Measurements from ENCODE around the gene IL6R. TPM values are rescaled to one million over a fixed set of nuclear protein-coding genes. Genes with fewer than 3 reads are reported as not detected.
"Not testable (repeated sequence)": the region's sequence is repeated elsewhere in the genome, so short reads cannot be mapped to it uniquely, and the experiment has no call there.

IL6R gene
- 1 to 10 TPM; 2.2 to 2.5 TPM for total RNA-seq

GRCh38 chr1:154404984-154405746 is at the start of gene IL6R:
Gene IL6R (plus strand): TSS chr1:154405343. CDS start chr1:154405630, 287 bp downstream.
- Mint-ChIP-seq H3K4me3 (peak within 1 kb of the TSS; percentile 70), H3K27ac (peak within 1 kb of the TSS; percentile 78), H3K27me3 (no peaks in the 10 kb centered on the region), H3K4me1 (ENCODE audit: low read depth) (peaks cover 89% of the 10 kb centered on the region), H3K36me3 (ENCODE audit: low read depth) (no peaks in the 10 kb centered on the region), H3K9me3 (no peaks in the 10 kb centered on the region)
- ATAC-seq (peak; percentile 48), DNase-seq (peak; percentile 74)
- CTCF ChIA-PET: interaction anchor here (0.9 to 2.0 kb wide), 3 partner anchors 25 to 70 kb away, joined by 3 to 12 read pairs (median 4); no protein-coding TSS in a partner anchor
- peak; percentile 42 for TF ChIP-seq CTCF (IDR thresholded peaks at IDR 0.05)
- POLR2A ChIA-PET: interaction anchor here (0.6 to 5.3 kb wide), 6 partner anchors 14 to 139 kb away, joined by 3 to 39 read pairs (median 4); no protein-coding TSS in a partner anchor
- intact Hi-C loops (cut with micrococcal nuclease): loop anchor here (5.0 kb wide), 1 partner anchor 53 kb away; no protein-coding TSS in a partner anchor

GRCh38 chr1:154358519-154358918 is 46.6 kb upstream of the IL6R start:
- no peak overlapping the region for H3K27ac Mint-ChIP-seq
- DNase-seq (no peak), ATAC-seq (no peak)
- peaks cover 5% of the 10 kb centered on the region for H3K9me3 Mint-ChIP-seq
- ChIA-PET CTCF (no interaction called here), POLR2A (no interaction called here)
- H3K36me3 Mint-ChIP-seq (ENCODE audit: low read depth): no peaks in the 10 kb centered on the region
- intact Hi-C loops (cut with micrococcal nuclease): loop anchor here (10.0 kb wide), 1 partner anchor 86 kb away; no protein-coding TSS in a partner anchor
- no peak overlapping the region for H3K4me3 Mint-ChIP-seq
- peaks cover 9% of the 10 kb centered on the region for H3K4me1 Mint-ChIP-seq (ENCODE audit: low read depth)
- TF ChIP-seq CTCF (IDR thresholded peaks at IDR 0.05): no peak
- H3K27me3 Mint-ChIP-seq: no peaks in the 10 kb centered on the region

GRCh38 chr1:154360288-154360687 is 44.9 kb upstream of the IL6R start:
- ChIA-PET POLR2A (no interaction called here), CTCF (interaction anchor here (0.6 to 1.6 kb wide), 5 partner anchors 25 to 94 kb away, joined by 3 to 4 read pairs (median 3); no protein-coding TSS in a partner anchor)
- H3K36me3 Mint-ChIP-seq (ENCODE audit: low read depth): no peaks in the 10 kb centered on the region
- no peaks in the 10 kb centered on the region for H3K27me3 Mint-ChIP-seq
- DNase-seq (no peak), ATAC-seq (no peak)
- no peak overlapping the region for H3K4me3 Mint-ChIP-seq
- intact Hi-C loops (cut with micrococcal nuclease): no loop called here
- no peaks in the 10 kb centered on the region for H3K4me1 Mint-ChIP-seq (ENCODE audit: low read depth)
- no peak for TF ChIP-seq CTCF (IDR thresholded peaks at IDR 0.05)
- peaks cover 5% of the 10 kb centered on the region for H3K9me3 Mint-ChIP-seq
- no peak overlapping the region for H3K27ac Mint-ChIP-seq

GRCh38 chr1:154360881-154361280 is 44.3 kb upstream of the IL6R start:
- H3K27me3 Mint-ChIP-seq; H3K27ac Mint-ChIP-seq; H3K36me3 Mint-ChIP-seq (ENCODE audit: low read depth); H3K4me3 Mint-ChIP-seq; DNase-seq; H3K4me1 Mint-ChIP-seq (ENCODE audit: low read depth); ATAC-seq; H3K9me3 Mint-ChIP-seq; intact Hi-C loops (cut with micrococcal nuclease): not testable (repeated sequence)
- CTCF ChIA-PET: interaction anchor here (0.6 to 1.7 kb wide), 8 partner anchors 15 to 186 kb away, joined by 3 to 8 read pairs (median 4); no protein-coding TSS in a partner anchor
- POLR2A ChIA-PET: interaction anchor here (0.5 kb wide), 1 partner anchor 13 kb away, joined by 3 read pairs; no protein-coding TSS in a partner anchor

- Mint-ChIP-seq H3K4me3 (no peak overlapping the region), H3K27ac (no peak overlapping the region), H3K9me3 (peaks cover 5% of the 10 kb centered on the region), H3K4me1 (ENCODE audit: low read depth) (peaks cover 5% of the 10 kb centered on the region), H3K36me3 (ENCODE audit: low read depth) (no peaks in the 10 kb centered on the region), H3K27me3 (no peaks in the 10 kb centered on the region)
- no peak for TF ChIP-seq CTCF (IDR thresholded peaks at IDR 0.05)
- CTCF ChIA-PET: interaction anchor here (1.0 to 1.7 kb wide), 7 partner anchors 16 to 185 kb away, joined by 3 to 8 read pairs (median 4); no protein-coding TSS in a partner anchor
- intact Hi-C loops (cut with micrococcal nuclease): no loop called here
- DNase-seq: no peak
- POLR2A ChIA-PET: interaction anchor here (1.4 kb wide), 1 partner anchor 14 kb away, joined by 3 read pairs; no protein-coding TSS in a partner anchor
- no peak for ATAC-seq
These were observed 43.8 kb upstream of the IL6R start for GRCh38 chr1:154361357-154361756.
